HG03460 (cell line): ENCODE measurements around the gene OR2J2.
"Not testable (repeated sequence)": the region's sequence is repeated elsewhere in the genome, so short reads cannot be mapped to it uniquely, and the experiment has no call there.

Experiments used
- ATAC-seq: cut with Tn5 transposase; IDR thresholded peaks from one replicate; pipeline ENCODE4 v1.9.1; 2021; ENCODE audit not compliant: unreplicated experiment

The OR2J2 gene

DNA sequence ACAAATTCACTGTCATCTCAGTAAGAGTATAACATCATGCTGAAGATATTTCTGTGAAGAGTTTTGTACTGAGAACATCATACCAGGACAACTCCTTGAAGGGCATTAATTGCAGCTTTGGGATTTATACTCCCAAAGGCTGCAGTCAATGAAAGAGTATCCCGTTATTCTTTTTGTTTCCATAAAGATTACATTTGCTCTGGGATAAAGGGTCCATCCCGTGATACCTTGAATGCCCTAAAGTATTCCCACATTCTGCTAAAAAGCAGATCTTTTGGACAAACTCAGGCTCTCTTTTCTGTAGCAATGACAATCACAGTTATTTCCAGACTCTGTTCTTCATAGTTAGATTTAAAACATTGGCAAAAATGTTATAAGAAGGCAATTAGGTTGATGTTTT lies at the start of gene OR2J2:
TSS of gene OR2J2 (plus strand) at position 301 of the 400 bp plus-strand sequence. CDS start 2,729 bp downstream, outside the sequence.
- ATAC-seq = not testable (repeated sequence)

DNA sequence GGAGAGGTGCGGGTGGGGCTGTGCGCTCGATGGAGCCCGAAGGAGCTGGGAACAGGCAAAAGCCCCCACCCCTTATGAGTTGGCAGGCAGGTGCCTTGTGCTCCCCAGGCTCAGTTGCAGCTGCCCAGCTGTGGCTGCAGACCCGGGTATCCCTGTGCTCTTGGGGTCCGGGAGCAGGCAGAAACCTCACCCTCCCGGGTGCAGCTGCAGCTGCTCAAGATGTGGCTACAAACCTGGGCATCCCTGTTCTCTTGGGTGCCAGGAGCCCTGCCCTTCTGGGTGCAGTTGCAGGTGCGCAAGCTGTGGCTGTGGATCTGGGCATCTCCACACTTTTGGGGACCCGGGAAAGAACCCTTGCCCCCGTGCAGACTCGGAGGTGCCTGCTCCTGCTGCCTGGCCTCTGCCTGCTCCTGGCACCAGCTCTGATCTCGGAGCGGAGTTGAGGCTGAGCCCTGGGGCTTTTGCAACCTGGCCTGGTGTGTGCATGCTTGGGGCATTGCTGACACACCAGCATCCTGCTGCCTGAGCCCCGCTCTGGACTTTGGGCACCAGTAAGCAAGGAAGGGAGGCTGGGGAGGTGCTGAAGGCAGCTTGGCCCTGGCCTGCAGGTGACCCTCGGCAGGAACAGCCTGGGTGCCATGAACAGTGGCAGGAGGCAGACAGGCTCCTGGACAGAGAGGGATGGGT lies 41.2 kb upstream of the OR2J2 start:
- no peak for ATAC-seq

DNA sequence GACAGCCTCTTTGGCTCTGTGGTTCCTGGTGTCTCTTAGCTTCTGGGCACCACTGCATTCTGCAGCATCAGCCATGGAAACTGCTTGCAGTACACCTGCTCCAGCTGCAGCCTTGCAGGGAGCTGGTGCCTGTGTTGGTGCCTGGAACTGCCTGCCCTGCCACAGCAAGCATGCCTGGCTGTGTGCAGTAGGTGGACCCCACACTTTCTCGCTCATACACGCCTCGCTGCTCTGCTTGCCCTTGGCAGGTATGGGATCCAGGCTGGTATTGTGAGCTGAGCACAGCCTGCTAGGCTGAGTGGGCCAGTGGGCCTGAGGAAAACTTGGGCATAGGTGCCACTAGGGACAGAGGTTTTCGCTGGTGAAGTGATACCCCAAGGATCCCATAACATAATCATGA lies 40.1 kb upstream of the OR2J2 start:
- ATAC-seq = no peak

GRCh38 chr6:29131691-29132090 lies 39.0 kb upstream of the OR2J2 start:
- no peak for ATAC-seq

GRCh38 chr6:29137724-29138123 lies 33.0 kb upstream of the OR2J2 start:
- no peak for ATAC-seq

DNA sequence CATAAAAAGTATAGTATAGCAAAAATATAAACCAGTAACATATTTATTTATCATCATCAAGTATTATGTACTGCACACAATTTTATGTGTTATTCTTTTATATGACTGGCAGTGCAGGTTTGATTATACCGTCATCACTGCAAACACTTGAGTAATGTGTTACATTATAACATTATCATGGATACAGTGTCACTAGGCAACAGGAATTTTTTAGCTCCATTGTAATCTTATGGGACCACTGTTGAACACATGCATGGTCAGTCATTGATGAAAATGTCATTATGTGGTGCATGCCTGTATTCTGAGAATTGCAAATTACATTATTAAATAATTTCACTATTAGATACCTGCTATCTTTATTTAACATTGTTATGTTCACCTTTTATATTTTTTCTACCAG lies 29.1 kb upstream of the OR2J2 start:
- ATAC-seq = no peak

GRCh38 chr6:29142309-29142708 lies 28.4 kb upstream of the OR2J2 start:
- ATAC-seq = no peak

GRCh38 chr6:29146179-29146578 lies 24.5 kb upstream of the OR2J2 start:
- no peak for ATAC-seq

GRCh38 chr6:29147074-29147473 lies 23.6 kb upstream of the OR2J2 start:
- ATAC-seq = no peak

DNA sequence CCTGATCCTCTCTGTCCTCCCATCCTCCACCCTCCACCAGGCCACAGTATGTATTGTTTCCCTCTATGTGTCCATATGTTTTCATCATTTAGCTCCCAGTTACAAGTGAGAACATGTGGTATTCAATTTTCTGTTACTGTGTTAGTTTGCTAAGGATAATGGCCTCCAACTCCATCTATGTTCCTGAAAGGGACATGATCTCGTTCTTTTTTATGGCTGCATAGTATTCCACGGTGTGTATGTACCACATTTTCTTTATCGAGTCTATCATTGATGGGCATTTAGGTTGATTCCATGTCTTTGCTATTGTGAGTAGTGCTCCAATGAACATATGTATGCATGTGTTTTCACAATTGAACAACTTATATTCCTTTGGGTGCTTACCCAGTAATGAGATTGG lies 21.3 kb upstream of the OR2J2 start:
- ATAC-seq = not testable (repeated sequence)

- ATAC-seq = no peak
Observed at GRCh38 chr6:29153083-29153482, 17.6 kb upstream of the OR2J2 start.

DNA sequence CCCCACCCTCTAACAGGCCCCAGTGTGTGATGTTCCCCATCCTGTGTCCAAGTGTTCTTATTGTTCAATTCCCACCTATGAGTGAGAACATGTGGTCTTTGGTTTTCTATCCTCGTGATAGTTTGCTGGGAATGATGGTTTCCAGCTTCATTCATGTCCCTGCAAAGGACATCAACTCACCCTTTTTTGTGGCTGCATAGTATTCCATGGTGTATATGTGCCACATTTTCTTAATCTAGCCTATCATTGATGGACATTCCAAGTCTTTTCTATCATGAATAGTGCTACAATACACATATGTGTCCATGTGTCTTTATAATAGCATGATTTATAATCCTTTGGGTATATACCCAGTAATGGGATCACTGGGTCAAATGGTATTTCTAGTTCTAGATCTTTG lies 15.5 kb upstream of the OR2J2 start:
- ATAC-seq = not testable (repeated sequence)

GRCh38 chr6:29159922-29160321 lies 10.8 kb upstream of the OR2J2 start:
- ATAC-seq = not testable (repeated sequence)

DNA sequence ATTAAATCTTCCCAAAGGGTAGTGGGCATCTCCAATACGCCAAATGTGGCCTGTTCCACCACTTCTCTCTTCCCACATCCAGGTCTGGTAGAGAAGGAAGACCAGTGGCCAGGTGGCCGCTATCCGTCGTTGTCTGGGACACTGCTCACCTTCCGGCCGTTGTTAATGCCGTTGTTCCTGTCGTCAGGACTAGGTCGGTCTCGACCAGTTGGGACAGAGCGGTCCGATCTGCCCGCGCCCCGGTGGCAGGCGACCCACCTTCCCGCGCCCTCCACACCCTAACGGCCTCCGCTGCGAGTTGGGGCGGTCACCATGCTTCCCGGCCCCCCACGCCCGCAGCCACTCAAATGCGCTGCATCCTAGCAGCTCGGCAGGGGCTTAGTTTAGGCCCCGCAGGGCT lies 5.1 kb upstream of the OR2J2 start:
- ATAC-seq = not testable (repeated sequence)

DNA sequence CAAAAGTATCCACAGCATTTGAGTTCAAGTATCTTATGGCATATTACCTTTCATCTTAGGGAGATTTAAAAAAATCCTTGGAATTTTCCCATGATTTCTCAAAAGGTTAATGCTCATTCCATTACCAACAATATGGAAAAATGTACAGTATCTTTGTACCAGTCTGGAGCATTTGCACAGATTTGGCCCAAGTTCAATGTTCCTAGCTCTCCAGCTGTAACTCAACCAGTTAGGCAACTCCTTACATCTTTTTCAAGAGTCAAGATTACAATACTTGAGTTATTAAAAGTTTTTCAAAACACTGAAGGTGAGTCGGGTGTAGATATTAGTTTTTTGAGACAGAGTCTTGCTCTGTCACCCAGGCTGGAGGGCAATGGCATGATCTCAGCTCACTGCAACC lies 1.0 kb downstream of the OR2J2 start:
- ATAC-seq = no peak

DNA sequence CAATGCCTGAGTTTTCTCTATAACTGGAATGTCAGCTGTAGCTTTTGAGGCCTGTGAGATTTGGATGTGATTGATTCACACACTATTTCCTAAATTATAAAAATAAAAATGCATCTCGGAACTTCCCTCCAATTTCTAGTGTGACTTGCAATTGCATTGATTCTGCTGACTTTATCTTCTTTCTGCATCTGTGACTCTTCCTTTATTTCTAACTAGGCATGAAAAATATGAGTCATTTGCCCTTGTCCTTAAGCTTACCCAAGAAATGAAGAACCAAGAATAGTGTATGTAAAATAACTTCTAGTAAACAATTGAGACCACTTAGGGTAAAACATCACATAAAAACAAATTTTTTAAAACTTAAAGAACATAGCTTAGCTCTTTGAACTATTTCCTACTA lies 12.9 kb downstream of the OR2J2 start:
- no peak for ATAC-seq

- not testable (repeated sequence) for ATAC-seq
Observed at GRCh38 chr6:29188659-29189058, 18.0 kb downstream of the OR2J2 start.

DNA sequence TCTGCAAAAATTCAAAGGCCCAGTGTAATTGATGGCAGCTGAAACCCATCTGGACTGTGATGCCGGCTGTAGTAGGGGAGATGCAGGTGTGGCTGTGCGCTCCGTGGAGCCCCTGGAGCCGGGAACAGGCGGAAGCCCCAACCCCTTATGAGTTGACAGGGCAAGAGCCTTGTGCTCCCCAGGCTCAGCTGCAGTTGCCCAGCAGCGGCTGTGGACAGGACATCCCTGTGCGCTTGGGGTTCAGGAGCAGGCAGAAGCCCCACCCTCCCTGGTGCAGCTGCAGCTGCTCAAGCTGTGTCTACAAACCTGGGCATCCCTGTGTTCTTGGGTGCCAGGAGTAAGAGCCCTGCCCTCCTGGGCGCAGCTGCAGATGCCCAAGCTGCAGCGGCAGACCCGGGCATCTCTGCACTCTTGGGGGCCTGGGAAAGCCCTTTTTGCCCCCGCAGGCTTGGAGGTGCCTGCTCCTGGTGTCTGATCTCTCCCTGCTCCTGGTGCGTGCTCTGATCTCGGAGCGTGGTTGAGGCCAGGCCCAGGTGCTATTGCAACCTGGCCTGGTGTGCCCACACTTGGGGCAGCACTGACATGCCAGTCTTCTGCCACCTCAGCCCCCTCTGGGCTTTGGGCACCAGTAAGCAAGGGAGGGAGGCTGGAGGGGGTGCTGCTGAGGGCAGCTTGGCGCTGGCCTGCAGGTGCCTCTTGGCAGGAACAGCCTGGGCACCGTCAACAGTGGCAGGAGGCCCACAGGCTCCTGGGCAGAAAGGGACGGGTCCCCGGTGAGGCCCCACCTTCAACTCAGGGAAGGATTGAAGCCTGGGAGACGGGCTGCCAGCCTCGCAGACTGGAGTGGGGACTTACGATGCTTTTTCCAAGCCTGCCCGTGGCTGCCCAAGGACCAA lies 30.3 kb downstream of the OR2J2 start:
- ATAC-seq = no peak

DNA sequence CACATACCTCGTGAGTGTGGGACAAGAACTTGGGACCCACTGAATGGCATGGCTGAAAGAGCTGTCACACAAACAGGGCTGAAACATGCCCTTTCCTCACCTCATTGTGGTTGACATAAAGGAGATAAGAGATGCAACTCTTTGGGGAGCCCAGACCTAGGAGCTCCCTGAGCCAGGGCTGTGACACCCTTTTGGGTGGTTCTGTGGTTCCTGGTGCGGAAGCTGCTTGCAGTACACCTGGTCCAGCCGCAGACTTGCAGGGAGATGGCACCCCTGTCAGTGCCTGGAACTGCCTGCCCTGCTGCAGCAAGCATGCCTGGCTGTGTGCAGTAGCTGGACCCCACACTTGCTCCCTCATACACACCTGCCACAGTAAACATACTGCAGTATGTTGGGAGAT lies 31.3 kb downstream of the OR2J2 start:
- ATAC-seq = no peak

DNA sequence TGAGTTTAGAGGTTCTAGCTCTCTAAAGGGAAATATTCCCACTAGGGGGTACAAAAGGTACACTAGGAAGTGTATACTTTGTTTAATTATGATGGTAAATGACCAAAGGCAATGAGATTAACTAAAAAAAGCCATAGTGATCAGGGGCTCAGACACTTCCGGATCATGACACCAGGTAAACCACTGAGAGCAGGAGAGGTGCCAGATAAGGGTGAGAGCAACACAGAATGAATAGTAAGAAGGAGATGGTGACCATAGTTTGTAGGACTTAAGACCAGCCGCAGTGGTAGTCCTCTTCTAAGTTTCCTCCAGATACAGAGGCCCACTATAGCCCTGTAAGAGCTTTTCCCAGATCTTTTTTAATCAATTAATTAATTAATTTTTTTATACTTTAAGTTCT lies 40.8 kb downstream of the OR2J2 start:
- ATAC-seq = no peak

GRCh38 chr6:29216528-29216927 lies 45.8 kb downstream of the OR2J2 start:
- no peak for ATAC-seq

DNA sequence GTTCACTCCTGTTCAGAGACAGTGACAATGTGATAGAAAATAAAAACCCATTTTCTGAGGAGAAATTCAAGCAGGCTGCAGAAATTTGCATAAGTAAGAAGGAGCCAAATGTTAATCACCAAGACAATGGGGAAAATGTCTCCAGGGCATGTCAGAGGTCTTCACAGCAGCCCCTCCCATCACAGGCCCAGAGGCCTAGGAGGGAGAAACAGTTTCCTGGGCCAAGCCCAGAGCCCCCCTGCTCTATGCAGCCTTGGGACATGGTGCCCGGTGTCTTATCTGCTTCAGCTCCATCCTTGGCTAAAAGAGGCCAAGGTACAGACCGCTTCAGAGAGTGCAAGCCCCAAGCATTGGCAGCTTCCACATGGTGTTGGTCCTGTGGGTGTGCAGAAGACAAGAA lies 46.5 kb downstream of the OR2J2 start:
- not testable (repeated sequence) for ATAC-seq
